ENCODE measurements around the gene PAPOLG.

- TF ChIP-seq CTCF (IDR thresholded peaks at IDR 0.05) (no peak), POLR2A (IDR thresholded peaks at IDR 0.05) (peak; percentile 59), EP300 (IDR thresholded peaks at IDR 0.05) (no peak)
Observed at GRCh38 chr2:60756097-60757087, at the start of gene PAPOLG.
